COLO829 (cell line): ENCODE measurements around the gene COQ3.
"Not testable (repeated sequence)": the region's sequence is repeated elsewhere in the genome, so short reads cannot be mapped to it uniquely, and the experiment has no call there.

Experiments used
- DNase-seq: peaks from one replicate; pipeline ENCODE4 v3.0.0; 2012; ENCODE audit warnings: low spot score

Gene COQ3

GRCh38 chr6:99384507-99384906 is 9.5 kb downstream of the COQ3 start:
- DNase-seq, result no peak

GRCh38 chr6:99378636-99379035 is 15.4 kb downstream of the COQ3 start:
- no peak for DNase-seq

- DNase-seq, result no peak
Observed at GRCh38 chr6:99369533-99369932, 24.5 kb downstream of the COQ3 start.

- DNase-seq, result no peak
Observed at GRCh38 chr6:99366852-99367251, 27.1 kb downstream of the COQ3 start.

GRCh38 chr6:99364026-99364425 is 30.0 kb downstream of the COQ3 start:
- DNase-seq, result no peak

GRCh38 chr6:99362678-99363268 is 31.2 kb downstream of the COQ3 start:
- no peak for DNase-seq

GRCh38 chr6:99359800-99360199 is 34.2 kb downstream of the COQ3 start:
- no peak for DNase-seq

- no peak for DNase-seq
Observed at GRCh38 chr6:99356641-99357040, 37.4 kb downstream of the COQ3 start.

- no peak for DNase-seq
Observed at GRCh38 chr6:99354983-99355382, 39.0 kb downstream of the COQ3 start.

- DNase-seq, result no peak
Observed at GRCh38 chr6:99353126-99353525, 40.9 kb downstream of the COQ3 start.

- DNase-seq, result no peak
Observed at GRCh38 chr6:99350573-99350972, 43.4 kb downstream of the COQ3 start.

- no peak for DNase-seq
Observed at GRCh38 chr6:99349171-99350141, 44.5 kb downstream of the COQ3 start, which contains the start of gene FAXC. Gene FAXC, minus strand, starts transcription at chr6:99349674. Its CDS starts 302 bp downstream, at chr6:99349372.

GRCh38 chr6:99348288-99349170 is 45.5 kb downstream of the COQ3 start:
- DNase-seq, result no peak

- no peak for DNase-seq
Observed at GRCh38 chr6:99347804-99348203, 46.2 kb downstream of the COQ3 start.

GRCh38 chr6:99346595-99346994 is 47.4 kb downstream of the COQ3 start:
- DNase-seq, result no peak

- DNase-seq, result no peak
Observed at GRCh38 chr6:99345164-99345563, 48.8 kb downstream of the COQ3 start.

- DNase-seq, result peak; percentile 82
Observed at GRCh38 chr6:99344289-99344688, 49.7 kb downstream of the COQ3 start.

- DNase-seq, result no peak
Observed at GRCh38 chr6:99341862-99342455, 52.0 kb downstream of the COQ3 start.

GRCh38 chr6:99338188-99338587 is 55.8 kb downstream of the COQ3 start:
- no peak for DNase-seq

- DNase-seq, result not testable (repeated sequence)
Observed at GRCh38 chr6:99335298-99335697, 58.7 kb downstream of the COQ3 start.

- DNase-seq, result peak; percentile 64
Observed at GRCh38 chr6:99334526-99335127, 59.4 kb downstream of the COQ3 start.
